HEK293T (cell line): ENCODE measurements around the gene PHEX.

Experiments
- BHLHE40 ChIP-seq: fragments of 450-650 bp; IDR thresholded peaks from 2 replicates; pipeline ENCODE4 v1.6.1; 2016; ENCODE audit warnings: mild to moderate bottlenecking, moderate library complexity, borderline replicate concordance
- CTBP1 ChIP-seq: fragments of 450-650 bp; IDR thresholded peaks from 2 replicates; pipeline ENCODE4 v1.6.1; 2016; ENCODE audit warnings: borderline replicate concordance
- ELF4 ChIP-seq: fragments of 450-650 bp; IDR thresholded peaks from 2 replicates; pipeline ENCODE4 v1.6.1; 2017; ENCODE audit warnings: antibody characterized with exemption
- FOXA1 ChIP-seq: fragments of 450-650 bp; IDR thresholded peaks from 2 replicates; pipeline ENCODE4 v1.6.1; 2016; ENCODE audit warnings: mild to moderate bottlenecking
- FOXK2 ChIP-seq: fragments of 450-650 bp; IDR thresholded peaks from 2 replicates; pipeline ENCODE4 v1.6.1; 2016; ENCODE audit warnings: mild to moderate bottlenecking
- FOXM1 ChIP-seq: fragments of 450-650 bp; IDR thresholded peaks from 2 replicates; pipeline ENCODE4 v1.6.1; 2017; ENCODE audit warnings: mild to moderate bottlenecking, borderline replicate concordance
- HDGF ChIP-seq: fragments of 450-650 bp; IDR thresholded peaks from 2 replicates; pipeline ENCODE4 v1.6.1; 2017; ENCODE audit warnings: antibody characterized with exemption, borderline replicate concordance
- L3MBTL2 ChIP-seq: fragments of 450-650 bp; conservative IDR thresholded peaks from 2 replicates; pipeline ENCODE4 v1.6.1; 2016; ENCODE audit warnings: mild to moderate bottlenecking
- LEF1 ChIP-seq: fragments of 450-650 bp; IDR thresholded peaks from 2 replicates; pipeline ENCODE4 v1.6.1; 2017; ENCODE audit warnings: mild to moderate bottlenecking, borderline replicate concordance
- SP1 ChIP-seq: fragments of 450-650 bp; IDR thresholded peaks from 2 replicates; pipeline ENCODE4 v1.6.1; 2017
- SUZ12 ChIP-seq: fragments of 450-650 bp; IDR thresholded peaks from 2 replicates; pipeline ENCODE4 v1.6.1; 2016; ENCODE audit warnings: mild to moderate bottlenecking
- TARDBP ChIP-seq: fragments of 450-650 bp; IDR thresholded peaks from 2 replicates; pipeline ENCODE4 v1.6.1; 2016
- ZNF384 ChIP-seq: fragments of 450-650 bp; IDR thresholded peaks from 2 replicates; pipeline ENCODE4 v1.6.1; 2016
- TF ChIP-seq, protein P1 (sequence below): fragments of 450-650 bp; IDR thresholded peaks from 2 replicates; pipeline ENCODE4 v1.6.1; 2016

GRCh38 chrX:22122510-22122909 lies 90.4 kb downstream of the PHEX start:
- no peak for TF ChIP-seq HDGF
- TF ChIP-seq ZNF384 = no peak
- TF ChIP-seq, protein P1, sequence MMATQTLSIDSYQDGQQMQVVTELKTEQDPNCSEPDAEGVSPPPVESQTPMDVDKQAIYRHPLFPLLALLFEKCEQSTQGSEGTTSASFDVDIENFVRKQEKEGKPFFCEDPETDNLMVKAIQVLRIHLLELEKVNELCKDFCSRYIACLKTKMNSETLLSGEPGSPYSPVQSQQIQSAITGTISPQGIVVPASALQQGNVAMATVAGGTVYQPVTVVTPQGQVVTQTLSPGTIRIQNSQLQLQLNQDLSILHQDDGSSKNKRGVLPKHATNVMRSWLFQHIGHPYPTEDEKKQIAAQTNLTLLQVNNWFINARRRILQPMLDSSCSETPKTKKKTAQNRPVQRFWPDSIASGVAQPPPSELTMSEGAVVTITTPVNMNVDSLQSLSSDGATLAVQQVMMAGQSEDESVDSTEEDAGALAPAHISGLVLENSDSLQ = peak; percentile 14; the same call in 1 of the 2 replicates
- no peak for TF ChIP-seq TARDBP
- TF ChIP-seq SUZ12 = no peak
- TF ChIP-seq SP1 = no peak
- TF ChIP-seq ELF4 = no peak
- no peak for TF ChIP-seq FOXM1
- TF ChIP-seq BHLHE40 = no peak
- no peak for TF ChIP-seq FOXA1
- no peak for TF ChIP-seq L3MBTL2
- no peak for TF ChIP-seq LEF1
- TF ChIP-seq FOXK2 = no peak
- TF ChIP-seq CTBP1 = no peak
